GM12891 (cell line): ENCODE data around the gene MNX1.

Source experiments
- PAX5 ChIP-seq: IDR thresholded peaks from 2 replicates; pipeline ENCODE4 v1.6.1; 2011; ENCODE audit warnings: low read length, moderate library complexity, mild to moderate bottlenecking; ENCODE audit not compliant: insufficient read depth, severe bottlenecking
- POLR2A ChIP-seq: IDR thresholded peaks from 2 replicates; pipeline ENCODE4 v1.6.1; 2011; ENCODE audit warnings: low read depth, low read length, control low read depth
- POLR2AphosphoS5 ChIP-seq: IDR thresholded peaks from 2 replicates; pipeline ENCODE4 v1.6.1; 2011; ENCODE audit warnings: low read depth, low read length, control low read depth
- POU2F2 ChIP-seq: IDR thresholded peaks from 2 replicates; pipeline ENCODE4 v1.6.1; 2011; ENCODE audit warnings: low read depth, mild to moderate bottlenecking, control low read depth, low read length, moderate library complexity
- SPI1 ChIP-seq: IDR thresholded peaks from 2 replicates; pipeline ENCODE4 v1.6.1; 2011; ENCODE audit warnings: low read depth, low read length, control low read depth
- TAF1 ChIP-seq: IDR thresholded peaks from 2 replicates; pipeline ENCODE4 v1.6.1; 2011; ENCODE audit warnings: low read depth, low read length, control low read depth

- no peak for TF ChIP-seq POLR2AphosphoS5
- TF ChIP-seq TAF1 = no peak
- no peak for TF ChIP-seq POLR2A
- no peak for TF ChIP-seq SPI1
- TF ChIP-seq POU2F2 = no peak
- no peak for TF ChIP-seq PAX5
Observed at GRCh38 chr7:157054927-157055326, 44.5 kb upstream of the MNX1 start.
